Measurements from ENCODE around the gene PIERCE2.

DNA sequence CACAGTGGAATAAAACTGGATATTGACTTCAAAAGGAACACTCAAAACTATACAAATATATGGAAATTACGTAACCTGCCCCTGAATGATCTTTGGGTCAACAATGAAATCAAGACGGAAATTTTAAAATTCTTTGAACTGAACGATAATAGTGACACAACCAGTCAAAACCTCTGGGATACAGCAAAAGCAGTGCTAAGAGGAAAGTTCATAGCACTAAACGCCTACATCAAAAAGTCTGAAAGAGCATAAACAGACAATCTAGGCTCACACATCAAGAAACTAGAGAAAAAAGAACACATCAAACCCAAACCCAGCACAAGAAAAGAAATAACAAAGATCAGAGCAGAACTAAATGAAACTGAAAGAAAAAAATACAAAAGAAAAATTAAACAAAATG lies 53.2 kb downstream of the PIERCE2 start:
- TF ChIP-seq POLR2A (IDR thresholded peaks at IDR 0.05; ENCODE audit: low read depth, low read length) (no peak), POLR2AphosphoS5 (IDR thresholded peaks at IDR 0.05; ENCODE audit: low read depth, low read length) (no peak), POU2F2 (IDR thresholded peaks at IDR 0.05; ENCODE audit: low read depth, low read length) (no peak), TAF1 (IDR thresholded peaks at IDR 0.05; ENCODE audit: low read depth, low read length) (no peak)

Data from GM12891 (cell line).